ENCODE data around the gene EGR2.
"Not testable (repeated sequence)": the region's sequence is repeated elsewhere in the genome, so short reads cannot be mapped to it uniquely, and the experiment has no call there.

EGR2 gene

DNA sequence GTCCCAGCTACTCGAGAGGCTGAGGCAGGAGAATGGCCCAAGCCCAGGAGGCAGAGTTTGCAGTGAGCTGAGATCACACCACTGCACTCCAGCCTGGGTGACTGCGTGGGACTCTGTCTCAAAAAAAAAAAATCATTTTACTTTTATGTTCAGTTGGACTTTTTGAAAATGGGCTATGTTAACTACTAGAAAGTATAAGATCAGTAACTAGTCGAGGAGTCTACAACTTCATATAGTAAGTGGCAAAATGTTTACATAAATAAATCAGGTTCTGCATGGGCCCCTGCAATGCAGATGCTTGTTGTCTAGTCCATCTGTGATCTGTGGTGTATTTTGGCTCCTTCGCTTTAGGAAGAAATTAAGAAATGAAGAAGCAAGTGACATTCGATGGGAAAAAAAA, 23.9 kb downstream of the EGR2 start:
- DNase-seq, result no peak

DNA sequence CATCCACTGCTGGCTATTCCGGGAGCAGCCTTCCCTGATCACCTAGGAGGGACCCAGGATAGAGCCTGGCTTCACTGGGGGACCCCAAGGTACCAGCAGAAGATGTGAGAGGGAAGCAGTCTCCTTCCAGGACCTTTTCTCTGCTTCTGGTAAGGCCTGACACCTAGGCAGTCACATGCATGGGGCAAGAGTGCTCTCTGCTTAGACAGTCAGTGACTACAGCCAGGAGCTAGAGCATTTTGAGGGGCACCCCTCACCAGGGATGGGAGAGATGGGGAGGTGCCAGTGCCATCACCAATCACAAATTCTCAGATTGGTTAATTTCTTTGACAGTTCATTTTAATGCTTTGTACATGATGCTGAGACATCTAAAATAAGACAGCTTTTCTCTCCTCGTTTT, 25.6 kb downstream of the EGR2 start:
- DNase-seq, result no peak

DNA sequence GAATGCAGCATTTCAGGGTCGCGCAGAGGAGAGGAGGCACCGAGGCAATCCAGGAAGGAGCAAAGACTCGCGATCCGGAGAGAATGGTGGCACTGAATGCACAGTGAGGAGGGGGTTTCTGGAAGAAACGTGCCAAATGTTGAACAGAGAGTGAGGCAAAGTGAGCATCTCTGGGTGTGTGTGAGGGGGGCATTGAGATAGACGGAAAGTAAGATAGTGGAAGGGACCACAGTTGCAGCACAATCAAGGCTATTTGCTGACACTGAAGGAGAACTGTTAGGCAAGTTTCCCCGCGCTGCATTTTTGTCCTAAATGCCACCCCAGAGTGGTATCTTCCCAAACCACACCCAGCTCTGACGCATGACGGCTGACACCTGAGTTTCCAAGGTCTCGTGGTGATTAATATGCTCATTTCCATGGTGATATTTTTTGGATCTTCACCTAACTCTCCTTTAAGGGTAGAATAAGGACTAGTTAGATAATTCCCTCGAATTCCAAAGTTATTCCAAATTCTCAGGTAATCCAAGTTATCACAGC, 26.1 kb downstream of the EGR2 start:
- no peak for DNase-seq

DNA sequence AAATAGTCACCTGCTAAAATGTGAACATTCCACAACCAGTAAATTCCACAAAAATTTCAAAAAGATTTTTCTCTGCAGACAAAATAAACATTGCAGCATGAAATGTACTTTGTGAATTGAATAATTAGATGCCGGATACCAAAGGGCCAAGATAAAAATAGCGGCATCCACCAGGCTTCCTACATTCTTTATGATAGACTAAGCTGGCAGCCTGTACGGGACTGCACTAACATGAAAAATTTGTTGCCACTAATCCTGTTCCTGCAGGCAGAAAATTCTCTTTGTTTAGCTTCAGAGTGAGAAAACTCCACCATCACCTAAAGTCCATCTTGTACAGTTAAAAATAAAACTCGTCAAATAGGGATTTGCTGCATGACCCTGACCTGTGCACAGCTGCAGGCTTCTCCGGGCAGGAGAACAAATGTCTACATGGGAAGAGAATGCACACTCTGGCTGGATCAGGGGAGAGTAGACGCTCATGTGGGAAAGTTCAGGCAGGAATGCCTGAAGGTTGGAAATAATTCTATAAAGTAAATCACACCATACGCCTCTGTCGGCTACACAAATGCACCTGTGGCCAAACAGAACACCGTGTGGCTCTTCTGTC, 27.2 kb downstream of the EGR2 start:
- no peak for DNase-seq

- DNase-seq, result not testable (repeated sequence)
Measured at GRCh38 chr10:62788285-62788684, 27.9 kb downstream of the EGR2 start.

GRCh38 chr10:62784537-62784936, 31.6 kb downstream of the EGR2 start:
- DNase-seq, result not testable (repeated sequence)

DNA sequence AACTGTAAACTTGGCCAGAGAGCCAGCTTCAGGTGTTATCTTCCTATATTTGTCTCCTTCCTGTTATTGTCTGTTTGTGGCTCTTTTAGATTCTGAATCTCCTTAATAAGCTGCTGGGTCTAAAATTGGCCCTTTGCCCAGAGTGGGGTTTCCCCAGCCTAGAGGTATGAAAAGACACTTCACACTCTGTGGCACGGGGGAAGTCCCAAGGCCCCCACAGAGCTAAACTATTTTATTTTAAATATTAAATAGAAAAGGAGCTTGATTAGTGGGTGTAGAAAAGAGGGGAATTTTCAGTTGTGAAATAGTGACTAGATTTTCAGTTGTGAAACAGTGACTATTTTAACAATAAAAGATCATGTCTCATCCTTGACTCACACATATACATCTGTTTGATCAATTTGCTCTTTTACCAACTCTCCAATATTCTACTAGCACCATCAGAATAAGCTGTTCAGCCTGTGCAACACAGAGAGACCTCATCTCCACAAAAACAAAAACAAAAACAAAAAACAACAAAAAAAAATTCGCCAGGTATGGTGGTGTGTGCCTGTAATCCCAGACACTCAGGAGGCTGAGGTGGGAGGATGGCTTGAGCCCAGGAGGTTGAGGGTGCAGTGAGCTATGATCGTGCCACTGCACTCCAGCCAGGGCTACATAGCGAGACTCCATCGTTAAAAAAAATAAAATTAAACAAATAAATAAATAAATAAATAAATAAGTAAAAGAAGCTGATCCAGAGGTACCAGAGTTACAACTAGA, 36.5 kb downstream of the EGR2 start:
- peak; percentile 2 for DNase-seq

DNA sequence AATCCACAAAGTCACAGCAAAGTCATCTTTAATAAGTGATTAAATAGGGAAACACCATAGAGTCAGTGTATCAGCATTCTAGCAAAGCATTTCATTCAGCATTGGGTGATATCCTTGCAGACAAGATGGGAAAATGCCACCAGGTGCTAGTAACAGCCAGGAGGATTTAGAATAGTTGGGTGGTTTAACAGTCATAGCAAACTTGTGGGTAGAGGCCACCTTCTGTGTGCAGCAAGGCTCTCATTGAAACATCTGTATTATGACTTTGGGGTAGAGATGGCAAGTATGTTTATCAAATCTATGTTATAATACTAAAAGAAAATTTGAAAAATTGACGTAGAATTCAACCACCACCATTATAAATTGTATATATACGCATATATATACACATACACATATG, 38.0 kb downstream of the EGR2 start:
- no peak for DNase-seq

- DNase-seq, result no peak
Measured at GRCh38 chr10:62772186-62772974, 43.8 kb downstream of the EGR2 start.

DNA sequence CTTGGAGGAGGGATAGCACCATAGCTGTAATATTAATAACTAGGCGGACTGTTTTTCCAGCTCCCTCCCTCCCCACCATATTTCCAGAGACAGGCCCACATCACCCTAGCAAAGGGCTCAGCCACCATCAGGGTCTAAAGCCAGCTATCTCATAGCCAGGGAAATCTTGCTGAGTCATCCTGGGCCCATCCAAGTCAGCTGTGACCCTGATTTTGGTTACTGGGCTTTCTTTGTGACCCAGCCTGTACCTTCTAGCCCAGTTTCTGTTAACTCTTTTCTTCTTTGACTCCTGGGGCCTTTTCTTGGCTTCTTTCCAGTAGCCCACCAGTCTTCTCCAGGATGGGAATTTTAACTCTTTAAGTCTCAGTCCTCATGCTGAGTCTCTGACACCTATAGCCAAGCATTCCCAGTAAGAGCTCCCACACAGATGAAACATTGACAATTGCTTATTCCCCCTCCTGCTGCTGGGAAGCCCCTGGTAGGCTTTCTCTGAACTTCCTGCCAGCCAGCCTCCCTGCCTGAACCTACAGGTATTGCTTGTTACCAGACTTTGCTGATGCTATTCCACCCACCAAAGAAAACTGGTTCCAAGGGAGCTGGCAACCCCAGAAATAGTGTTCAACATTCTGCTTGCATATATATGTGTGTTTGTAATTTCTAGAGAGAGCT, 46.5 kb downstream of the EGR2 start:
- DNase-seq, result no peak

DNA sequence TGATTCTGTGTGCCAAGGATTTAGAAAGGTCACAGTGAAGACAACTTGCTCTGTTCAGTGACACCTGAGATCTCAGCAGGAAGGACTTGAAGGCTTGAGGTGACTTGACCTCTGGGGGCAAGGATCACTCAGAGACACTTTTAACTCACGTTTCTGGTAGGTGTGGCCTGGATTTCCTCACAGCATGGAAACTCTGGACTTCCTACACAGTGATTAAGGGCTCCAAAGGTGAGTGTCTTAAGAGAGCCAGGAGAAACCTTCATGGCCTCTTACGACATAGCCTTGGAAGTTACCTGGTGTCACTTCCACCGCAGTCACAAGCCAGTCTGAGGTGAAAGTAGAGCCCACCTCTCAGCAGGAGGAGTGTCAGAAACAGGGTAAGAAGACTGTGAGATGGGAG, 49.8 kb downstream of the EGR2 start:
- DNase-seq, result no peak

DNA sequence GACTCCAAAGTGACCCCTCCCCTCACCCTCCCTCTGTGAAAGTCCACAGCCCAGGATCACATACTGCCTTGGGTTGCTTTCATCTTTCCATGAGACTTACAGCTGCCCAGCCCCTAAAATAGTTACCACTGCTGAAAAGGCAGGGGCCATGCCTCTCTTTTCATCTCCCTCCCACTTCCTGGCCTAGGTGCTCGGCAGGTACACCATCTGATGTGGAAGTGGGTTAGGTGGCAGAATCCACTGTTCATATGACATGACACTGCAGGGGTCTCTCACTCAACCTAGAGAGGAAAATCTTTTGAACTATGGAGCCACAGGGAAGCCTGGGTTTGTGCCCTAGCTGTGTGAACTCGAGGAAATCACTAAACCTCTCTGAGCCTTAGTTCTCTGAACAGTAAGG, 50.4 kb downstream of the EGR2 start:
- DNase-seq, result no peak

DNA sequence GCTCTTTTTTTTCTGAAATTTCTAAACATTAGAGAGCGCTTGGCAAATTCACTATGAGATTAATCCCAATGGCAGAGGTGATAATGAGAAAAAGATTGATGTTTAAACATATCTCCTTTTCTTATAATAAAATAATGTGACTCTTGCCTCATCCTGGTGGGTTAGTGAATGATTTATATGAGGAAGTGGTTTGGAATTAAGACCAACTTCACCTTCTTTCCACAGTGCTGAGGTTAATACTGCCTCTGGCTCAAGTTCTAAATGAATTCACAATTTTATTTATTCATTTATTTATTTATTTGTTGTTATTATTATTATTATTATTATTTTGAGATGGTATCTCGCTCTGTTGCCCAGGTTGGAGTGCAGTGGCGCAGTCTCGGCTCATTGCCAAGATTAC, 52.2 kb downstream of the EGR2 start:
- no peak for DNase-seq

- DNase-seq, result no peak
Measured at GRCh38 chr10:62763155-62763554, 53.0 kb downstream of the EGR2 start.
